GM13977 (cell line): ENCODE results near the gene DAND5.
"Not testable (repeated sequence)": the region's sequence is repeated elsewhere in the genome, so short reads cannot be mapped to it uniquely, and the experiment has no call there.

ENCODE experiments used
- DNase-seq: peaks from one replicate; pipeline ENCODE4 v3.0.0; 2012; ENCODE audit warnings: low spot score
- CTCF ChIP-seq: IDR thresholded peaks from 2 replicates; pipeline ENCODE4 v1.5.1; 2012; ENCODE audit warnings: mild to moderate bottlenecking, control low read depth; ENCODE audit not compliant: insufficient read depth; ENCODE audit errors: extremely low read depth, missing control alignments
- in situ Hi-C: fragments of 300-500 bp; cut with MboI; formaldehyde crosslinking; loops from one replicate; pipeline ENCODE4 v1.12.0; 2022; ENCODE audit warnings: low sequenced_read_pairs, low pct_unique_long_range_greater_than_20kb, mixed read lengths, inconsistent platforms; ENCODE audit not compliant: unreplicated experiment

The DAND5 gene

GRCh38 chr19:12952488-12953137, 16.8 kb upstream of the DAND5 start:
- in situ Hi-C loops: no loop called here
- no peak for DNase-seq
- no peak for TF ChIP-seq CTCF

- in situ Hi-C loops: no loop called here
- no peak for TF ChIP-seq CTCF
- DNase-seq: no peak
Observed at GRCh38 chr19:12953138-12953798, 16.1 kb upstream of the DAND5 start.

GRCh38 chr19:12953799-12954611, 15.4 kb upstream of the DAND5 start:
- in situ Hi-C loops: no loop called here
- TF ChIP-seq CTCF: no peak
- no peak for DNase-seq

GRCh38 chr19:12954612-12954962, 14.8 kb upstream of the DAND5 start:
- in situ Hi-C loops: no loop called here
- TF ChIP-seq CTCF: no peak
- no peak for DNase-seq

GRCh38 chr19:12955575-12955974, 13.8 kb upstream of the DAND5 start:
- in situ Hi-C loops, DNase-seq: not testable (repeated sequence)

- in situ Hi-C loops: no loop called here
- TF ChIP-seq CTCF: no peak
- no peak for DNase-seq
Observed at GRCh38 chr19:12955996-12956395, 13.4 kb upstream of the DAND5 start.
